Frontal cortex (tissue), 4 donors: ENCODE measurements around the gene EEFSEC. TPM values are rescaled to one million over a fixed set of nuclear protein-coding genes. Genes with fewer than 3 reads are reported as not detected.
A peak's percentile ranks its signal among the peaks of the same experiment; 100 is the strongest.

Experiments used
- DNase-seq, 2 donors: peaks; one replicate each; pipeline ENCODE4 v3.0.0; 2012; ENCODE audit warnings: low spot score in 2 of 2
- FAIRE-seq: peaks from 2 replicates; lab custom pipeline; 2012; peaks lifted over from hg19 to GRCh38; lab: Jason Lieb, UNC
- total RNA-seq: library from RNA; depleted of rRNA; stranded (reverse); fragments of >200 nt; gene quantifications from one replicate; pipeline ENCODE4 v1.2.3, GENCODE V29; 2014
- donor health status: control.
- donor health status: control.
- donor health status: control.

Gene EEFSEC
- total RNA-seq, 1 donor from 2014 or later: 7.7 TPM

DNA sequence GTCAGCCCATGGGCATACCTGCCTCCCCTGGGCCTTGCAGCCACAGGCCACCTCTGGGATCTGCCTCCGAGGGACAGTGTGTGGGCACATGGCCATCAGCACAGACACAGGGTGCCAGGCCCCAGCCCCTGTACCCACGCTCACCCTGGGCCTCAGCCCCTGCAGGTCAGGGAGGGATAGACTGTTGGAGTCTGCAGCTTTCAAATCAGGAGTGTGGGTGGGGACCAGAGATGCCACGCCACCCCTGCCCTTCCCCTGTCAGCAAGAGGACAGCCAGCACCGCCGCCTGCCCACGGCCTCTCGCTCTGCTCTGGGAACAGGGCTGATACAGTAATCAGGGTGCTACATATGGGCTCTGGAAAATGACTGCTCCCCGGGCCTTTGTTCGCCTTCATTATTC, 240.8 kb downstream of the EEFSEC start:
- DNase-seq (no peak), FAIRE-seq (no peak)

DNA sequence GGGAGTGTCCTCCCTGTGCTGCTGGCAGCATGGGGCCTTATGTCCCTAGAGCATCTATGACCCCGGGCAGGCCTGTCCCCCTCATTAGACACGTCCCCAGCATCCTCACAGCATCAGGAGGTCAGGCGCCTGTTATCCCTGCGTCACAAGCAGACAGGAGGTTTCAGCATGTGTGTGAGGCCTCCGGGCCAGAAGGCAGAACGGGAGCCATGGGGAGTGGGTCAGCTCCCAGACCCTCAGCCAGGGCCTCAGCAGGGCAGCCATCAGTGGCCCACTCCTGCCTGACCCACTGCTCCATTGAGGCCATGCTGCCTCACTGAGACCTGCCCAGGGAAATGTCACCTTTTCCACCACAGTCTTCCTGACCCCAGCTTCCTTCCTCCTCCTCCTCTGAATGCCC, 241.8 kb downstream of the EEFSEC start:
- DNase-seq: no peak
- FAIRE-seq: no peak

DNA sequence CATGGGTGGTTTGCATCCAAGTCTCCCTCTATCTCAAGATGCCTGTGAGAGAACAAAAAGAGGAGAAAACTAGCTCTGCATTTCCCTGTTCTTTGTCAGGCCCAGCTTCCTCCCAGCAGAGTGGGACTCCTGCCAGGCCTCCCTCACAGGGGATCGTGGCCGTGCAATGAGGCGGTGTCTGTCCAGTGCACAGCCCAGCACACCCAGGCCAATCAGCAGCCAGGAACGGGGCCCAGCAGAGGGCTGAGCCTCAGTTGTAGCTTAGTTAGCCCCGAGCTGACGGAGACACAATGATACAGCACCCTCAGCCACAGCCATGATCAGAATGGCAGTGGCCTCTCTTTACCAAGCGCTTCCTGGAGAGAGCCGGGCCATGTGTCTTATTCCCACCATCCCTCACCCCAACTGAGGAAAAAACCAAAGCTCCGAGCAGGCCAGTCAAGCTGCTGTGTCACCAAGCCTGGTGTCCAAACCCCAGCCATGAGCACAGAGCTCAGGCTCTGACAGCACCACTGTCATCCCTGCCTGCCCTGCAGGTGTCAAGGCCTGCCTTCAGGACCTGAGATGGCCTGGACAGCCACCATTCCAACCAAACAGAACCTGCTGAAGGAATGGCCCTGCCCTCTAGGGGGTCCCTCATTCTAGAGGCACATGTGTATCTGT, 242.3 kb downstream of the EEFSEC start:
- no peak for FAIRE-seq
- peak; percentile 41 to 69 for DNase-seq

DNA sequence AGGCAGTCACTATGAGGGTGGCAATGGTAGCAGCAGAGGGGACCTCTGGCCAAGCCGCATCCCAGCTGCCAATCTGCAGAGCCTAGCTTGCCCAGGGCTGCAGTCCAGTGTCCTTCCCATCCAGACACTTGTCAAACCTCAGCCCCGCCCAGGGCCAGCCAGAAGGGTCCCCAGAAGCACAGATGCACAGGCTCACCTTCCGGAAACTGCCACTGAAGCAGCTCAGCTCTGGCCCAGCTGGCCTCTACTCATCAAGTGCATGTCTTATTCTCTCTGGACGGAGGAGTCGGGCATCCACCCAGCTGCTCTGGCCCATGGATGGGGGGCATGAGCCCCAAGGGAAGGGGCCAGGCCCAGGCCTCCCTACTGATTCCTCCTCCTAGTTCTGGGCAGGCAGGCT, 244.2 kb downstream of the EEFSEC start:
- FAIRE-seq (no peak), DNase-seq (no peak)

DNA sequence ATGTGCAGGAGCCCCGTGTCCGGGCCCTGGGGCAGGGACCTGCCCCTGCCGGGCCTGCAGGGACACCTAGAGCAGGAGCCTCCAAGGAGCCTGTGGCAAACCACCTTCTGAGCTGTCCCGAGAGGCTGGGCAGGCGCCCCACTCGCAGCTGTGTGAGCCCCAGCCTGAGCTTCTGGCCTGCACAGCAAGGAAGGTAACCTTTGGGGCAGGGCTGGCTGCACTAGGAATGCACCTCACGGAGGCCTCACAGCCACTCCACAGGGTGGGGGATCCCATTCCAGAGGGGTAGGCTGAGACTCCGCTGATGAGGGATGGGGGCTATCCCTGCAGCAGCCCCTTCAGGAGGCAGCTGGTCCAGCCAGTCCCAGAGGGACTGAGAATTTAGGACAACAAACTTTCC, 245.3 kb downstream of the EEFSEC start:
- no peak for FAIRE-seq
- DNase-seq: no peak

DNA sequence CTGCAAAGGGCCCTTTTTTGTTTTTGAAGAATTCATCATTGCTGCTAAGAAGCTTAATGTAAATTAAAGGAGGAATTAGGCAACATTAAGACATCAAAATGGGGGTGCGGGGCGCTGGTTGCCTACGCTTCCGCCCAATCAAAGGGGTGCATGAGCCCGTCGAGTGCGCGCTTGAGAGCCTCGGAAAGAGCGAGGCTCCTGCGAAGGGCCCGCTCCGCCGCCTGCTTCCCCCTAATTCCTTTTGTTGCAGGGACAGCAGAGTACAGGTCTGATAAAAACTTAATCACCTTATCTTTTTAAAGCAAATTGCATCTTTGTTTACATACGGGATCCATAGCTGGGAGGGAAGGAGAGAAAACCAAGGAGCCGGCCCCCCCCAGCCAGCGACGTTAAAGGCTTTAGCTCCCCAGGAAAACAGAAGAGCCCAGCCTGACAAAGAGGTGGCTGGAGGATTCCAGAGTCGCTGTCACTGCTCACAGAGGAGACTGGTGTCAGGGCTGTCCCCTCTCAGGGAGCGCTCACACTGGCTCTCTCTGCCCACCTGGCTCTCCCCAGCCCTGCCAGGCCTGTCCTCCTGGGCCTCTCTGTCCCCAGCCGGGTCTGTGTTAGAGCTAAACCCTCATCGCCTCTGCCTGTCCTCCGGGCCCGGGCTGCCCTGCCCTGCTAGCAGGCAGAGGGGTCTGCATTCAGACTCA, 246.1 kb downstream of the EEFSEC start:
- FAIRE-seq: no peak
- DNase-seq: no peak

DNA sequence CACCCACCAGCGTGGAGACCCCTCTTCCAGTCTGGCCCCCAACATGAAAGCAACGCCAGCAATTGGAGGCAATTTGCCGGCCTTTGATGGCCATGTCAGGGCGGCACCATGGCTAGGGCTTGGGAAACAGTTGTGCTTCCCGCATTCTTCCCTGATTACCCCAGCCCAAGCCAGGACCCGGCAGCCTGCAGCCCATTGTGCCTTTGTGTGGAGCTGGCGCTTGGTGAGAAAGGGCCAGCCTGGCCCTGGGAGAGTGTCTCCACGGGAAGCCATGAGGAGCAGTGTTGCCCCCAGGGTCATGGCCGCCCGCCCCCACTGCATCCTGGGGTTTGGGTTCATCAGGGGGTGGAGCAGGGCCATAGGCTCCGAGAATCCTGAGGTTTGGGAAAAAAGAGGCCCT, 247.4 kb downstream of the EEFSEC start:
- no peak for FAIRE-seq
- DNase-seq: no peak

DNA sequence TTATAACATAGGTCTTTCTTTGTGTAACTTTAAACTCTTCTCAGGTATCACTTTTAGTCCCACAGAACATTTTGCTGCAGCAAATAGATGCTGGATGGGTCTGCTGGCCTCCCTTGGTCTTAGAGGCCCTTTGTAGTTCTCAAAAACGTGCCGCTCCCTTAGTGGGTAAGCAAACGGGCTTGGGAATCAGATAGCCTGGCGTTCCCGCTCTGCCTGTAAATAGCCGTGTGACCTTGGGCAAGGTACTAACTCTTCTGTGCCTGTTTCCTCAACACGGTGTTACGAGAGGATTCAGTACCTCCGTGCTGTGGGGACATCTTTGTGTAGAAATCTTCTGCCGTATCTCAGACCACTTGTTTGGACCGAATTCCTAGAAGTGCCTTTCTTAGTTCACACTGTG, 249.0 kb downstream of the EEFSEC start:
- no peak for DNase-seq
- no peak for FAIRE-seq

DNA sequence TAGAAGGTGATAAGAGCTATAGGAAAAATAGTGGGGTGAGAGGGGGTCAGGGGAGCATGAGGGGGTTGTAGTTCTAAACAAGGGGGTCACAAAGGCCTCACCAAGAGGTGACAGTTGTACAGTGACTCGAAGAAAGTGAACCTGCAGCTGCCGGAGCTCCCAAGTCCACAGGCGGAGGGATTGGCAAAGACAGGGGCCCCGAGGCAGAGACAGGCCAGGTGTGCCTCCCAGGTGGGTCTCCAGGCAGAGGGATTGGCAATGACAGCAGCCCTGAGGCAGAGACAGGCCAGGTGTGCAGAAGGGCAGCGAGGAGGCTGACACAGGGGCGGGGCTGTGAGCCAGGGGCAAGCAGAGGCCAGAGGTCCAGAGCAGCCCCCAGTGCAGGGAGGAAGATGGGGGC, 249.7 kb downstream of the EEFSEC start:
- FAIRE-seq: no peak
- DNase-seq: no peak

DNA sequence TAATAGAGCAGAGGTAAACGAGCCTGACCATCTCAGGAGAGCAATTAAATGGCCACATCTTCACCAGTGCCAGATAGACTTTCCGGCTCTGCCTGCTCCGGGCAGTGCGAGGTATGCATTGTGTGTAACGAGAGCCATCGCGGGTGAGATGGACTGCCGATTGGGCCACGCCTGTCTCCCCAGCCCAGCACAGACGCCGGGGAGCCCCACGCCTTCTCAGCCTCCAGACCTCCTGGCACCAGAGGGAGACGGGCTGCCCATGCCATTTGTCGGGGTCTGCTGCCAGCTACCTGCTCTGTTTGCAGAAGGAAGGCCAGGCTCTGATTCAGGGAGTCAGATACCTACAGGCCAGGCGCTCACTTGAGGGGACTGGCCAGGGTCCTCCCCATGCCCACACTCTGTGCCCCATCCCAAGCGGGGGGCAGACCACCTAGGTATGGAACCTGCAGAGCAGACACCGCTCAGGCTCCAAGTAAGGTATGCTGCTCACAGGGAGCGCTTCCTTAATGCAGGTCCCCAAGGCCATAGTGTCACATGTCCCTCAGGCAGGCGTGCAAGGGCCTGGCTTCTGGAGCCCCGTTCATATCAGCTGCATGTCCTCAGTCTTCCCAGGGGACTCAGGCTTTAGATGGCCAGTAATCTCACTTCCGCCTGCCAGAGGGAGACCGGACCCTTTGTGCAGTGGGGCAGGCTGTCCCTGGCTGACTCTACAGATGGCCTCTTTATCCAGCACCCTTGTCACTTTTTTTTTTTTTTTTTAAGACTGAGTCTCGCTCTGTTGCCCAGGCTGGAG, 251.2 kb downstream of the EEFSEC start:
- no peak for FAIRE-seq
- DNase-seq: no peak

DNA sequence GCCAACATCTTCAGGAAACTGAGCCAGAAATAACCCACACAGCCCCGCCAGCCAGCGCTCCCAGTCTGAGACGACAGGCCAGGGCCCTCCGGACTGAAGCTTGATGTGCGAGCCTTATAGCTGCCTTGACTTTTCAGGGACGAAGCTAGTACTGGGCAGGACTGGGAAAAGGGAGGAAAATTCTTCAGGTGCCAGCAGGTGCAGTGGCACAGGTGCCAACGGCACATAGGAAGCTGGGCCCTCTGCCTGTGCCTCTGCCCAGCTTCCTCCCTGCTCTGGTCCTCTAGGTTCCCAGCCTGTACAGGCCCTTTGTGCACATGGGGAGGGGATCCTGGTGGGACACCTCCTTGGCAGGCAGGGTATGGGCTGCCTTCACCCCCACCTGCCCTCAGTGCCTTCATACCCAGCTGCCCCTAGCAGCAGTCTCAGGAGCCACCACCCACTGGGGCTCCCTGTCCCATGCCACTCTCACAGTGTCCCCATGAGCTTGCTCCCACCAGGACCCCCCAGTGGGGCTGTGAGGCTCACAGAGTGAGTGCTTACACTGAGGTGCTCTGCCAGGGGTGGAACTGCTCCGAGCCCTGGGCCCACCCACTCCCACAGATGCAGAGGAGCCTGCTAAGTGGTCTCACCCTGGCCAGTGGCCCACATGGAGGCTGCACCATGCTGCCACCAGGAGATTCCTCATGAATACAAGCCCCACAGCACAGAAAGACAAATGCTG, 252.4 kb downstream of the EEFSEC start:
- no peak for FAIRE-seq
- no peak for DNase-seq

DNA sequence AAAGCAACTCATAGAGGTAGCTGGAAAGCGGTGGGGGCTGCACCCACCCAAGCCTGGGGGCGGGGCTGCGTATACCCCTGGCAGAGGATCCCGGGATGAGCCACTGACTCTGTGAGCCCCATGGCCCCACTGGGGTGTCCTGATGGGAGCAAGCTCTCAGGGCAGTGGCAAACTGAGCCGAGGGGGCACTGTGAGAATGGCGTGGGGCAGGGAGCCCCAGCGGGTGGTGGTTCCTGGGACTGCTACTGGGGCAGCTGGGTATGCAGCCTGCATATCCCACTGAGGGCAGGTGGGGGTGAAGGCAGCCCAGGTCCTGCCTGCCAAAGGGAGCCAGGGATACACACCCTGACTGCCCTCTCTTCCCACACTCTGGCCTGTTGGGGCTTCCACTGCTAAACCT, 254.0 kb downstream of the EEFSEC start:
- FAIRE-seq (no peak), DNase-seq (no peak)

DNA sequence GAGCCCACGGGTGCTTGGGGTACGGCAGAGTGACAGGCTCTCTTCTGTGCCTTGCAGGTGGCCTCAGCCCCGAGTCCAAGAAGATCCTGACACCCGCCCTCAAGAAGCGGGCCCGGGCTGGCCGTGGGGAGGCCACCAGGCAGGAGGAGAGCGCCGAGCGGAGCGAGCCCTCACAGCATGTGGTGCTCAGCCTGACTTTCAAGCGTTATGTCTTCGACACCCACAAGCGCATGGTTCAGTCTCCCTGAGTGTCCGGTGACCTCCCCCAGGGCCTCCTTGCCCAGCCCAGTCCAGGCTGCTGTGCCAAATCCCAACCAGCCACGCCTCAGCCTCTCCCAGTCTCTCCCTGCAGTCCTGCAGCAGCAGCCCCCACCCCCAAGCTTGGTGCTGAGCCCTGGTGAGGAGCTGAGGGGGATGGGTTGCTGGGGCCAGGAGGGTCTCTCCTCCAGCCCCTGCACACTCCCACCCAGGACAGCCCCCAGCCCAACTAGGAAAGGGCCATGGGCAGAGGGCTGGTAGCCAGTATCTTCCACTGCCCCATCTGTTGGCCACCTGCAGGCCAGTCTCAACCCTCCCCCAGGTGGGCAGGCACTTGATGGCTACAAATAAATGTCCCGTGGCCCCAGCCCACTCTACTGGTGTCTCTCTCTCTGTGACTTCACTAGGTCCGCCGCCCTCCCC, 254.9 kb downstream of the EEFSEC start:
- no peak for FAIRE-seq

DNA sequence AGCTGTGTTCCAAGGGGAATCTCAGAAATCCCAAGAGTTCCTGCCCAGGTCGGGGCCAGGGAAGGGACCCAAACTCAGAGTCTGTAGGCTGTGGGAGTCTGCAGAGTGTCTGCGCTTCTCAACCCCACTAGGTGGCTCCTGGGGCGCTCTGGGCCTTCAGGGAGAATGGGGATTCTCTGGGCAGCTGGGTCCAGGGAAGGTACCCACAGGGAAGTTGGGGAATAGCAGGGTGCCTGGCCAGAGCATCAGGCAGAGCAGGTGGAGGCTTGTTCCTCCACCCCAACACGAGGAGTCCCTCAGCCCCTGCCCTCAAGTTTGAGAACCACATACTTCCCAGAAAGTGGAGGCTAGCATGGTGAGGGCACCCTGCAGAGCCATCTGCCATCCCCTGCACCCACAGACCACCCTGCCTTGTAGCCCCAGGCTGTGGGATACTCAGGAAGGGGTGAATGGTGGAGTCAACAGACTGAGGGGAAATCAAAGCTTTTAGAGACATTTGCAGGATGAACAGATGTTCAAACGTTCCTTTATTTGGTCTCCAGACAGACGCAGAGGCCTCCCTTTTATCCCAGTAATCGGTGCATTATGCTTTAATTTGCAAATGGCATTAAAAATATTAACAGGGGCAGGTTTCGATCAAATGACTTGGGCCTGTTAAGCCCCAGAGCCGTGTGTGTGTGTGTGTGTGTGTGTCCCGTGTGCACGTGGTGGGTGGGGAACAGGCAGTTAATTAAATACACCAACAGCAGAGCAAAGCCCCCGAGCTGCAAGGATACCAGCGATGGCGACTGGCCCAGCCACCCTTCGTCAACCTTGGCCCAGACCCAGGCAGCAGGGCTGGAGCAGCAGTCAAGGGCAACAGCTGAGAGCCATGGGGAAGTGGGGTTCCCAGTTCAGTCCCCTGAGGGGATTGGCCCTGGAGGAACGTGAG, 255.7 kb downstream of the EEFSEC start:
- DNase-seq (no peak), FAIRE-seq (no peak)

More for the DNA sequence above, 254.9 kb downstream of the EEFSEC start:
- no peak for DNase-seq

DNA sequence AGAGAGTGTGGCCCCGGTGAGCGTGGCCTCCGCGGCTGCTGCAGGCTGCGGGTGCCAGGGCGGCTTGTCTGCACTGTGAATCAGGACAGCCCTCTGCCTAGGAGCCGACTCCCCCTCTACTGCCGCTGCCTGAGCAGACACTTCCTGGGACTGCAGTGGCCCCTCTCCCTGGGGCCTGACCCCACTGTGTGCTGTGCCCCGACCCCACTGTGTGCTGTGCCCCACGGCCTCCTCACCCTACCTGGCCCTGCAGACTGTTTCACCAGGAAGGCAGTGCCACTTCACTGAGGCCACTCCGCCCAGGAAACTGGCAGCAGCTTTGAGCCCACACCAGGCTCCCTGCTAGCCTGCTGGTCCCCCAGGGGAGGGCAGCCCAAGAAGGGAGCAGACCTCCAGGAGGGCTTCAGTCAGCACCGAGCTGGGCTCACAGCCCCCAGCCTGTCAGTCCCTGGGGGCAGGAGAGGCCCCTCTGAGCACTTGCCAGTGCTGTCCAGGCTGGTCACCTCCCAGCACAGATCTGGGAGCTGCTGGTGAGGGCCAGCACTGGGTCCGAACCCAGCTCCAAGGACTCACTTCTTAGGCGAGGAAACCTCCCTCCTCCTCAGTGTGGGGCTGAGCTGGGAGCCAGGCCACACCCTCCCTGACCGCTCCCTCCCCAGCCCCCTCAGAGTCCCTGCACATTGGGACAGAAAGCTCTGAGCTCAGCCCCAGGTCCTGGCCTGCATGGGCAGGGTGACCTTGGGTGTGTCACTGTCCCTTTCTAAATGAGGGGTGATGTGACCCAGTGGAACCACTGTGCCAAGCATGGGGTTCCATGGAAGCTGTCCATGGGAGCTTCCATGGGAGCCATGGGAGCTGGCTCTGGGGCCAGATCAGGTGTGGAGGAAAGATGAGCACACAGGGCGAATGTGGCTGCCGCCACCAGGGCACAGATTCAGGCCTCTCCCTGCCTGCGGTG, 256.6 kb downstream of the EEFSEC start:
- DNase-seq (no peak), FAIRE-seq (no peak)

DNA sequence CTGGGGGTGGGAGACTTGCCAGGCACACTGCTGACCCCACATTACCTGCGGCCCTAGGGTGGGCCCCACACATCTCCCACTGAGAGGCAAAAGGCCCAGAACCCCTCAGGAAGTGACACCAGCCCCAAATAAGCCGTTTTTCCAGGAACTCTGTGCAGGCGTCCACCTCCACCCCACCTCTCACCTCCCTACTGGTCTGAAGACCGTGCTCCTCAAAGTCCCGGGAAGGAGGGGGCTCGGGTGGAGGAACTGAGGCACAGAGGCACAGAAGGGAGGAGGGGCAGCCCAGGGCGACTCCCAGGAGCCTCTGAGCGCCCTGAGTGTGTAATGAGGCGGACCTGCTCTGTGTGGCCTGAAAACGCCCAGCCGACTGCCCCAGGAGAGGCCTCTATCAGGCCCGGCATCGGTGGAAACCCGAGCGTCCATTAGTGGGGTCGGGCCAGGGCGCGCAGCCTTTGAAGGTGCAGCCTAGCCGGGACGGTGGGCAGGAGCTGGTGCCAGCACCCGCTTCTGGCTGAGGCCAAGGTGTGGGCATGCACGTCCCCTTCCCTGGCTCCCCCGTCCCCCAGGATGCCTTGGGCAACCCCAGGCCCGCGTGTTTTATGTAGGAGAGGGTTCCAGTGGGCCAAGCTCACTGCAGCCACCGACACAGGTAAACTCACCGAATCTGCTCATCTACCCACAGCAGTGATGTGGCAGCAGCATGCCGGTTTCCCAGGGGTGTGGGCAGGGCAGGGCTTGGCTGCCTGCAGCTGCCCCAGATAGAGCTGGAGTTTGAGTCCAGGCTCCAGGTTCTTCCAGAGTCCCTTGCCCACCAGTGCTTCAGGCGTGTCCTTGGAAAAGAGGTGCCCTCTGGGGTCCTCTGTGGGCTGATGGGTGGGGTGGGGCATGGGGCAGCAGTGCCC, 257.6 kb downstream of the EEFSEC start:
- DNase-seq (no peak), FAIRE-seq (no peak)
